Femur (tissue), 1 donor: Measurements from ENCODE around the gene PEX16.

Experiments used
- DNase-seq: peaks from one replicate; pipeline ENCODE4 v3.0.0-alpha.2; 2017

Gene PEX16

GRCh38 chr11:45872651-45873356 lies 44.9 kb downstream of the PEX16 start:
- DNase-seq, result peak; percentile 55

GRCh38 chr11:45871638-45872037 lies 46.0 kb downstream of the PEX16 start:
- no peak for DNase-seq

GRCh38 chr11:45870706-45871105 lies 47.0 kb downstream of the PEX16 start:
- DNase-seq, result no peak

DNA sequence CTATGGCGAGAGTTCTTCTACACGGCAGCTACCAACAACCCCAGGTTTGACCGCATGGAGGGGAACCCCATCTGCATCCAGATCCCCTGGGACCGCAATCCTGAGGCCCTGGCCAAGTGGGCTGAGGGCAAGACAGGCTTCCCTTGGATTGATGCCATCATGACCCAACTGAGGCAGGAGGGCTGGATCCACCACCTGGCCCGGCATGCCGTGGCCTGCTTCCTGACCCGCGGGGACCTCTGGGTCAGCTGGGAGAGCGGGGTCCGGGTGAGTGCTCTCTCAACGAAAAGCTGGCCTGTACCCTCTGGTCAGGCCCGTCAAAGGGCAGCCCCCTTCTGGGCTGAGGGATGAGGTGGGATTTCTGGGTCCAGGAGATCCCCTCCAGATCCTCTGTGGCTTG lies 48.1 kb downstream of the PEX16 start:
- no peak for DNase-seq

DNA sequence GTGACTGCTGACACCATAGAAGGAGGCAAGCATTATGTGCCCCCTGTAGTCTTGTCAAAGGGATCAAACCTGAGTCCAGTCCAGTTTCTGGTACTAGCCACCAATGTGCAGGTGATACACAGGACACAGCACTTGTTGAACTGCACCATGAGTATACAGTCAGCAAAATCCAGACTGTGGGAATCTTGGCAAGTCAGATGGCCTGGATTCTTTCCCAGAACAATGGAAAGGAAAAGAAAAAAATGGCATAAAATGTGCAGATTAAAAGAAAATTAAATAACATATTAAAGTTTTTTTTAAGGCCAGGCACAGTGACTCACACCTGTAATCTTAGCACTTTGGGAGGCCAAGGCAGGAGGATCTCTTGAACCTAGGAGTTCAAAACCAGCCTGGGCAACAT lies 53.6 kb downstream of the PEX16 start:
- DNase-seq, result no peak

DNA sequence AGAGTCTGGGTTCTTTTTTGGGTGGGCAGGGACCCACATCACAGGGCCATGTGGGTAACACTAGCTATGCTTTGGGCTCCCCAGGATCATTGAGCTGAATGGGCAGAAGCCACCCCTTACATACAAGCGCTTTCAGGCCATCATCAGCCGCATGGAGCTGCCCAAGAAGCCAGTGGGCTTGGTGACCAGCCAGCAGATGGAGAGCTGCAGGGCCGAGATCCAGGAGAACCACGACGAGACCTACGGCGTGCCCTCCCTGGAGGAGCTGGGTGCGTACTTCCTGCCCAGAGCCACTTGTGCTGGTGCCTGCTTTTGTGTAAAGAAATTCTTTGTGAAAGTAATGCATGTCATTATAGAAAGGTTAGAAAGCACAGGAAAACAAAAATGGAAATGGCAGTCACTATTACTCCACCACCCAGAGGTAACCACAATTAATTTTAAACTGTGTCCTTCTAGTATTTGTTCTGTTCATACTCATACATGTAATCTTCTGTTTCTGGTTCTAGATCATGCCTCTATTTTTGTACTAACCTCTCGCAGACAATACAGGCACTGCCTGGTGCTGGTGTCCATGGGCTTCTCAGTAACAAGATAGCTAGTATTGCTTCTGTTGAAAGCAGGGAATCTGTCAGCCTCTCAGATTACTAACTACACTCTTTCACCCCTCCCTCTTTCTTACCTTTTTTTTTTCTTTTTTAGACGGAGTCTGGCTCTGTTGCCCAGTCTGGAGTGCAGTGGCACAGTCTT lies 56.7 kb downstream of the PEX16 start:
- no peak for DNase-seq

- no peak for DNase-seq
These were observed 57.3 kb downstream of the PEX16 start for GRCh38 chr11:45860348-45860747.
